Measurements from ENCODE around the gene CTRB2.
"Not testable (repeated sequence)": the region's sequence is repeated elsewhere in the genome, so short reads cannot be mapped to it uniquely, and the experiment has no call there.

Gene CTRB2

DNA sequence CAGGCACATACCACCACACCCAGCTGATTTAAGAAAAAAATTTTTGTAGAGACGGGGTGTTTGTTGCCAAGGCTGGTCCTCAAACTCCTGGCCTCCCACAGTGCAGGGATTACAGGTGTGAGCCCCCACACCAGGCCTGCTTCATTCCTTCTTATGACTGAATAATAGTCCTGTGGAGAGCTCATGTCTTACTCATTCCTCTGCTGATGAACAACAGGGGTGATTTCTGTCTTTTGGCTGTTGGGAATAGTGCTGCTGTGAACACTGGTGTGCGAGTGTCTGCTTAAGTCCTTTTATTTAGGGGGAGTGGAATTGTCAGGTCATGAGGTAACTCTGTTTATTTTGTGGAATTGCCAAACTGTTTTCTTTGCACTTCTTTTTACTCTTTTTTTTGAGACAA lies 9.2 kb upstream of the CTRB2 start:
- H3K4me1 ChIP-seq (ENCODE audit: control insufficient read depth, insufficient read depth, low read length, poor library complexity, severe bottlenecking): no peaks in the 10 kb centered on the region
- no peak overlapping the region for H3K27ac ChIP-seq (ENCODE audit: low read depth, low read length, severe bottlenecking)
- H3K4me3 ChIP-seq (ENCODE audit: extremely low read depth, insufficient read depth, low read length, poor library complexity, severe bottlenecking): no peak overlapping the region
- 100% methylated on average over 1 to 2 of the region's 2 CpGs for WGBS, 2 experiments (ENCODE audit: insufficient coverage in 2 of 2)
- no peaks in the 10 kb centered on the region for H3K9me3 ChIP-seq (ENCODE audit: control insufficient read depth, low read length)
- H3K36me3 ChIP-seq (ENCODE audit: control insufficient read depth, insufficient read depth, low read length): no peaks in the 10 kb centered on the region

DNA sequence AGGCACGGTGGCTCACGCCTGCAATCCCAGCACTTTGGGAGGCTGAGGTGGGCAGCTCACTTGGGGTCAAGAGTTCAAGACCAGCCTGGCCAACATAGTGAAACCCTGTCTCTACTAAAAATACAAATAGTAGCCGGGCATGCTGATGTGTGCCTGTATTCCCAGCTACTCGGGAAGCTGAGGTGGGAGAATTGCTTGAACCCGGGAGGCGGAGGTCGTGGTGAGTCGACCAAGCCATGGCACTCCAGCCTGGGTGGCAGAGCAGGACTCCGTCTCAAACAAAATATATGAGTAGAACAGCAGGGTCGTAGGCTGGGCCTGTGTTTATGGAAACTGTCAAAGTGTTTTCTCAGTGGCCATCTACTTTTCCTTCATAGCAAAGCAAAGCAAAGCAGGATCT lies 4.3 kb upstream of the CTRB2 start:
- H3K9me3 ChIP-seq (ENCODE audit: control insufficient read depth, low read length); H3K27ac ChIP-seq (ENCODE audit: low read depth, low read length, severe bottlenecking): not testable (repeated sequence)
- WGBS, 2 experiments (ENCODE audit: insufficient coverage in 2 of 2): 92 to 96% methylated on average over 9 of the region's 10 CpGs

DNA sequence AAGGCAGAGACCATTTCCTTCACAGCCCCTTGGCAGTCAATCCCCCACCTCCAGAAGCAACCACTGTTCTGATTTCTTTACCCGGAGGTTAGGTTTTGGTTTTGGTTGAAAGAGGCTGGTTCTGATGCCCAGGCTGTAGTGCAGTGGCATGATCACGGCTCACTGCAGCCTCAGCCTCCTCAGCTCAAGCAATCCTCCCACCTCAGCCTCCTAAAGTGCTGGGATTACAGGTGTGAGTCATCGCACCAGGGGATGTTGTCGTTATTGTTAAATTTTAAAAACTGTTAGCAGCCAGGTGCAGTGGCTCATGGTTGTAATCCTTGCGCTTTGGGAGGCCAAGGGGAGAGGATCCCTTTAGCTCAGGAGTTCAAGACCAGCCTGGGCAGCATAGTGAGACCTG lies 3.0 kb upstream of the CTRB2 start:
- Histone ChIP-seq H3K36me3 (ENCODE audit: control insufficient read depth, insufficient read depth, low read length) (no peaks in the 10 kb centered on the region), H3K27ac (ENCODE audit: low read depth, low read length, severe bottlenecking) (no peak overlapping the region), H3K4me3 (ENCODE audit: extremely low read depth, insufficient read depth, low read length, poor library complexity, severe bottlenecking) (no peak overlapping the region), H3K4me1 (ENCODE audit: control insufficient read depth, insufficient read depth, low read length, poor library complexity, severe bottlenecking) (no peaks in the 10 kb centered on the region), H3K9me3 (ENCODE audit: control insufficient read depth, low read length) (no peaks in the 10 kb centered on the region)
- 93 to 94% methylated on average over 3 to 4 of the region's 5 CpGs for WGBS, 2 experiments (ENCODE audit: insufficient coverage in 2 of 2)

More for the DNA sequence above, 4.3 kb upstream of the CTRB2 start:
- not testable (repeated sequence) for H3K4me1 ChIP-seq (ENCODE audit: control insufficient read depth, insufficient read depth, low read length, poor library complexity, severe bottlenecking); H3K36me3 ChIP-seq (ENCODE audit: control insufficient read depth, insufficient read depth, low read length); H3K4me3 ChIP-seq (ENCODE audit: extremely low read depth, insufficient read depth, low read length, poor library complexity, severe bottlenecking)

DNA sequence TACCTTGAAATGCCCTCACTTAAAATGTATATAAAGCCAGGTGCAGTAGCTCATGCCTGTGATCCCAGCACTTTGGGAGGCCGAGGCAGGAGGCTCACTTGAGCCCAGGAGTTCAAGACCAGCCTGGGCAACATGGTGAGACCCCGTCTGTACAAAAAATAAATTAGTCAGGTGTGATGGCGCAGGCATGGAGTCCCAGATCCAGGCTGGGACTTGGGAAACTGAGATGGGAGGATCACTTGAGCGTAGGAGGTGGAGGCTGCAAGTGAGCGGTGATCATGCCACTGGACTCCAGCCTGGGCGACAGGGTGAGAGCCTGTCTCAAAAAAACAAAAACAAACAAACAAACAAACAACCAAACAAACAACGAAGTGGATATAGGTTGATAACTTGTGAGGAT lies 2.6 kb upstream of the CTRB2 start:
- WGBS, 2 experiments (ENCODE audit: insufficient coverage in 2 of 2): 90 to 95% methylated on average over 3 to 4 of the region's 7 CpGs
- not testable (repeated sequence) for H3K36me3 ChIP-seq (ENCODE audit: control insufficient read depth, insufficient read depth, low read length); H3K27ac ChIP-seq (ENCODE audit: low read depth, low read length, severe bottlenecking); H3K4me3 ChIP-seq (ENCODE audit: extremely low read depth, insufficient read depth, low read length, poor library complexity, severe bottlenecking); H3K9me3 ChIP-seq (ENCODE audit: control insufficient read depth, low read length); H3K4me1 ChIP-seq (ENCODE audit: control insufficient read depth, insufficient read depth, low read length, poor library complexity, severe bottlenecking)

DNA sequence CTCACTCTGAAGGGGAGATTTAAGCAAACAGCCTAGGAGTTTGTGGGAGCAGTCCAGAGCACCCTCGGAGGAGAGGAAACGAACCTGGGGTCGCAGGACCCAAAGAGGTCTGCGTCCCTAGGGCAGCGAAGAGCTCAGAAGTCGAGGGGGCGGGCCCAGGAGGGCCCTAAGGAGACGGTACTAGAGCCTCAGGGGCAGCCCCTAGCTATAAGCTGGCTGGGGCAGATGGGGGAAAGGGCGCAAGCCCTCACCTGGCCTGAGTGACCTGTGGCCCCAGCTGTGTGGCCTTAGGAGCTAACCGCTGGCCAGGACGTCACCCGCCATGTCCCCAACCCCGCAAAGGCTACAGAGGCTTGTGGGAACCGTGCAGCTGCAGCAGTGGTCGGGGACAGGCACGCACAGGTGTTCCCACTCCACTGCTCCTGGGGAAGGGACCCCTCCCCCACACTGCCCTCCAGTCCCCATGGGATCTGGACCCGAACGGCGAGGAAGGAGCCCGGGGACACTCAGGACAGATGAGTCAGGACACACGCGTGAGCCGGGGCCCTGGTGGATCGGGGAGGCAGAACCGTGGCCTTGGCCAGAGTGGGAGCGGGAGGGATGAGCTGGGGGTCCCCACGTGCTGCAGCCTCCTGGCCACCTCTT lies 2.0 kb upstream of the CTRB2 start:
- H3K9me3 ChIP-seq (ENCODE audit: control insufficient read depth, low read length): no peaks in the 10 kb centered on the region
- no peak overlapping the region for H3K4me3 ChIP-seq (ENCODE audit: extremely low read depth, insufficient read depth, low read length, poor library complexity, severe bottlenecking)
- no peak overlapping the region for H3K27ac ChIP-seq (ENCODE audit: low read depth, low read length, severe bottlenecking)
- H3K4me1 ChIP-seq (ENCODE audit: control insufficient read depth, insufficient read depth, low read length, poor library complexity, severe bottlenecking): no peaks in the 10 kb centered on the region
- 89% methylated on average over 17 to 25 of the region's 27 CpGs for WGBS, 2 experiments (ENCODE audit: insufficient coverage in 2 of 2)
- no peaks in the 10 kb centered on the region for H3K36me3 ChIP-seq (ENCODE audit: control insufficient read depth, insufficient read depth, low read length)

DNA sequence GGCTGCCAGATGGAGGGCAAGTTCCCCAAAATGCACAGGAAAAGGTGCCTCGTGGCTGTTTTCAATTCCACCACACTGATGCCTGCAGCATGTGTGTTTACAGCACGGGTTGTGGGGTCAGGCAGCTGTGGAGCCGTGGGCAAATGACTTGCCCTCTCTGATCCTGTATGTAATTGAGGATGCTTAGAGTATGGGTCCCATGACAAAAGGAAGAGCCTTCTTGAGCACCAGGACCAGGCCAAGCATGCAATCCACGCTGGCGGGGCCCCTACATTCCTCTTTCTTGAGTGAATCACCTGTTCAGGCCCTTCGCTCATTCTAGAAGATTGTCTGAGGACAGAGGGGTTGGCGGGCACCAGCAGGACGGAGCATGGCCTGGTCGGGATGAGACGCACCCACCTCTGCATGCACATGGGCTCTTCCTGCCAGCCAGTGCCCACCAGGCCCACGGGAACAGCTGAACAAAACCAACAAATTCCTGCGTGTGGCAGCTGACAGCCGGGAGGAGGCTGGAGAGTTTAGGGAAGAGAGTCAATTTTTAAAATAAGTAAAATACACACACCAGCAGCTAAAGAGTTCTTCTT lies 1.4 kb upstream of the CTRB2 start:
- H3K36me3 ChIP-seq (ENCODE audit: control insufficient read depth, insufficient read depth, low read length): no peaks in the 10 kb centered on the region
- 90 to 98% methylated on average over 6 to 7 of the region's 13 CpGs for WGBS, 2 experiments (ENCODE audit: insufficient coverage in 2 of 2)
- H3K9me3 ChIP-seq (ENCODE audit: control insufficient read depth, low read length): no peaks in the 10 kb centered on the region
- no peak overlapping the region for H3K27ac ChIP-seq (ENCODE audit: low read depth, low read length, severe bottlenecking)
- H3K4me1 ChIP-seq (ENCODE audit: control insufficient read depth, insufficient read depth, low read length, poor library complexity, severe bottlenecking): no peaks in the 10 kb centered on the region
- H3K4me3 ChIP-seq (ENCODE audit: extremely low read depth, insufficient read depth, low read length, poor library complexity, severe bottlenecking): no peak overlapping the region

DNA sequence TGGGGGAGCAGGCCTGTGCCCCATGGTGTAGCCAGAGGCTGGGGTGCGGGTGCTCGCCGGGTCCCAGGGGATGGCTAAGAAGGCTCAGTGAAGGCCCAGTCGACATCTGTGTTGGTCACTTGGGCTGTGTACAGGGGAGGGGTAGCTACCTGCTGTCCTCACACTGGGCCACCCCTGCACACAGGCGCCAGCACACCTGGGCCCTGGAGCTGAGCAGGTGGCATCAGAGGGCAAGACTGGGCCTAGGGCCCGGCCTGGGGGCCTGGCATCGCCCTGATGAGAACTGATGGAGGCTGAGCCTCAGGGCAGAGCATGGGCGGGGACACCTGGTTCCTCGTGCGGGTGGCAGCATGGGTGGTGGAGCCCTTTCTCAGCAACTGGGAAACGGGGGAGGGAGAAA lies 870 bp upstream of the CTRB2 start:
- H3K36me3 ChIP-seq (ENCODE audit: control insufficient read depth, insufficient read depth, low read length): no peaks in the 10 kb centered on the region
- no peaks in the 10 kb centered on the region for H3K9me3 ChIP-seq (ENCODE audit: control insufficient read depth, low read length)
- 94% methylated on average over 9 to 11 of the region's 11 CpGs for WGBS, 2 experiments (ENCODE audit: insufficient coverage in 2 of 2)
- H3K4me3 ChIP-seq (ENCODE audit: extremely low read depth, insufficient read depth, low read length, poor library complexity, severe bottlenecking): no peak overlapping the region
- H3K4me1 ChIP-seq (ENCODE audit: control insufficient read depth, insufficient read depth, low read length, poor library complexity, severe bottlenecking): no peaks in the 10 kb centered on the region
- no peak overlapping the region for H3K27ac ChIP-seq (ENCODE audit: low read depth, low read length, severe bottlenecking)

DNA sequence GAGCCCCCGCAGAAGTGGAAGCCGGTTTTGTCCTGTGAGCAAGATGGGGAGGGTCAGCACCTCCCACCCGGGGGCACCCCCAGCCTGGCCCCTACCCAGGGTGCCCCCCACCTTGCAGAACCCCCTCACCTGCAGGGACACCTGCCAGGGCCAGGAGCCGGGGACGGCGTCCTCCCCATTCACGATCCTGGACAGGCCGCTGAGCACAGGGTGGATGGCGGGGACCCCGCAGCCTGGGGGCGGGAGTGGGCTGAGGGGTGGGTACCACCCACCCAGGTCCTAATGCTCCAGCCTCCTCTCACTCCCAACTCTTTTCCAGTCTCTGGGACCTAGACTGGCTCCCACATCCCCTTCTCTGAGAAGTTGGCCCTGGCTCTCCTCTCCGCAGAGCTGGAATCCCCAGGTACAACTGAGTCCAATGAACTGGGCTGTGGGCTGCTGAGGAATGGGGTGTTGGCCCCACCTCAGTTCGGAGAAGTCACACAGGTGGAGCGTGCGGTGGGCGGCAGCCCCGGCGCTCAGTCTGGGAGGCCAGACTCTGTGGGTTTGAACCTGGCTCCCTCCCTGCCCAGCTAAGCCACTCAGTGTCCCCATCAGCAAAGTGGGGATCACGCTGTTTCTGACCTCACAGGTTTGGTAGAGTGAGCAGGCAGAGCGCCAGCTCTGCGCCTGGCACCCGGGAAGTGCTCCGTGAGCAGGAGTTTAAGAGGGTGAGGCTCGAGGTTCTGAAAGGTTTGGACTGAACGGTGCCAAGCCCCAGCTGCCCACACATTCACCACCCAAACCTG lies 806 bp downstream of the CTRB2 start:
- H3K9me3 ChIP-seq (ENCODE audit: control insufficient read depth, low read length); H3K4me3 ChIP-seq (ENCODE audit: extremely low read depth, insufficient read depth, low read length, poor library complexity, severe bottlenecking); H3K36me3 ChIP-seq (ENCODE audit: control insufficient read depth, insufficient read depth, low read length); H3K27ac ChIP-seq (ENCODE audit: low read depth, low read length, severe bottlenecking); H3K4me1 ChIP-seq (ENCODE audit: control insufficient read depth, insufficient read depth, low read length, poor library complexity, severe bottlenecking): not testable (repeated sequence)
- 91 to 95% methylated on average over 13 to 16 of the region's 25 CpGs for WGBS, 2 experiments (ENCODE audit: insufficient coverage in 2 of 2)

DNA sequence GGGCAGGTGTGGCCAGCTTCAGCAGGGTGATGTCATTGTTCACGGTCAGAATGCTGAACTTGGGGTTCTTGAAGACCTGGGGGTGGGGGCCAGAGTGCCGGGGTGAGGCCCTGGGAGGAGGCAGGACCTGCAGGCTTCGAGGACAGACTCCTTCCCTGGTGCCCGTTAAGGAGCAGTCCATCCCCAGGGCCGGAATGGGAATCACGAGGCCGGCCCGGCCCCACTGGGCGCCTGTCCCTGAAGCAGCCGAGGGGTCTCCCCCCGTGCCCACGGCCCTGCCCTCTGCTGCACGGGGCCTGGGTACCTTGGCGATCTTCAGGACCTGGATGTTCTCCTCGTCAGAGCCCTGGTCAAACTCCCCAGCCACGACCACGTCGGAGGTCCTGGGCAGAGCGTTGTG lies 1.5 kb downstream of the CTRB2 start:
- H3K4me3 ChIP-seq (ENCODE audit: extremely low read depth, insufficient read depth, low read length, poor library complexity, severe bottlenecking); H3K27ac ChIP-seq (ENCODE audit: low read depth, low read length, severe bottlenecking); H3K4me1 ChIP-seq (ENCODE audit: control insufficient read depth, insufficient read depth, low read length, poor library complexity, severe bottlenecking); H3K36me3 ChIP-seq (ENCODE audit: control insufficient read depth, insufficient read depth, low read length); H3K9me3 ChIP-seq (ENCODE audit: control insufficient read depth, low read length): not testable (repeated sequence)
- 80% methylated on average over 2 of the region's 19 CpGs; no CpG with 5 or more reads in 1 of the 2 experiments for WGBS, 2 experiments (ENCODE audit: insufficient coverage in 2 of 2)

DNA sequence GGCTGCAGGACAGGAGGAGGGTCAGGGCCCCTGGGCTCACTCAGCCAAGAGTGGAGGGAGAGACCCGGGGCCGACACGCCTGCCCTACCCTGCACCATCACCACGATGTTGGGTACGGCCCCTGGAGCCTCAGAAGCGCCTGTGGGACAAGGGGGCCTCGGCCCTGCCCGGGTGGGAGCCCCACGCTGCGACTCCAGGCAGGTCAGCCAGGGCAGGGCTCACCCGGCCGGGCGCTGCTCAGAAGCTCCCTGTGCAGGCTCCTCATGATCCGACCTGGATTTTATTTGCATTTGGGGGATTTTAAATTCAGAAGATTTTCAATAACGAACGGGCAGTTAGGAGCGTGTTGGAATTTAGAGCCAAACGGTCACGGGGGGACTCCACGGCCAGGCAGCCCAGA lies 2.1 kb downstream of the CTRB2 start:
- H3K4me3 ChIP-seq (ENCODE audit: extremely low read depth, insufficient read depth, low read length, poor library complexity, severe bottlenecking); H3K9me3 ChIP-seq (ENCODE audit: control insufficient read depth, low read length); H3K4me1 ChIP-seq (ENCODE audit: control insufficient read depth, insufficient read depth, low read length, poor library complexity, severe bottlenecking); H3K27ac ChIP-seq (ENCODE audit: low read depth, low read length, severe bottlenecking); H3K36me3 ChIP-seq (ENCODE audit: control insufficient read depth, insufficient read depth, low read length): not testable (repeated sequence)
- WGBS, 2 experiments (ENCODE audit: insufficient coverage in 2 of 2): no CpG with 5 or more reads among the region's 20 CpGs

DNA sequence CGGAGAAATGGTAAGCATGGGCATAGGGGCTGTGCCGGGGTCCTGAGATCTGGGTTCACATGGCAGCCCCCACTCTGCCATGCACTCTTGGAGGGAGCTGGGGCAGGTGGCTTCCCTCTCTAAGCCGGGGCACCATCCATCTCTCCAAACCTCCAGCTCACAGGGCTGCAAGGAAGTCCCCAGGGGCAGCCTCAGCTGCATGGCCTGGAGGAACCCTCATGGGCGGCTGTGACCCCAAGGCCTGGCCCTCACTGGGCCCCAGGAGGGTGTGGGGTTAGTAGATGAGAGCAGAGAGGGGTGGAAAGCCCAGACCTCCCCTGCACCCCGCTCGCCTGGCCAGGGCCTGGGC lies 2.6 kb downstream of the CTRB2 start:
- Histone ChIP-seq H3K4me1 (ENCODE audit: control insufficient read depth, insufficient read depth, low read length, poor library complexity, severe bottlenecking) (no peaks in the 10 kb centered on the region), H3K27ac (ENCODE audit: low read depth, low read length, severe bottlenecking) (no peak overlapping the region), H3K4me3 (ENCODE audit: extremely low read depth, insufficient read depth, low read length, poor library complexity, severe bottlenecking) (no peak overlapping the region), H3K9me3 (ENCODE audit: control insufficient read depth, low read length) (no peaks in the 10 kb centered on the region), H3K36me3 (ENCODE audit: control insufficient read depth, insufficient read depth, low read length) (no peaks in the 10 kb centered on the region)
- 90 to 94% methylated on average over 2 of the region's 6 CpGs for WGBS, 2 experiments (ENCODE audit: insufficient coverage in 2 of 2)

Measured in mesodermal cell (in vitro differentiated cells).